ENCODE data around the gene SP1.
A peak's percentile ranks its signal among the peaks of the same experiment; 100 is the strongest.

SP1 gene

GRCh38 chr12:53343449-53343848 lies 36.5 kb upstream of the SP1 start:
- Histone ChIP-seq H3K9me3 (ENCODE audit: control insufficient read depth, insufficient read depth, low read depth, low read length) (no peaks in the 10 kb centered on the region), H3K36me3 (ENCODE audit: control insufficient read depth in 2 of 2, insufficient read depth in 1 of 2, low read length in 2 of 2) (no peaks in the 10 kb centered on the region), H3K27ac (ENCODE audit: extremely low read depth, low read depth, low read length) (no peak overlapping the region), H3K4me3 (ENCODE audit: low read depth, low read length) (no peak overlapping the region), H3K4me1 (ENCODE audit: control insufficient read depth, insufficient read depth, low read length) (no peaks in the 10 kb centered on the region)
- TF ChIP-seq ZNF664 (tag by site-specific recombination; IDR thresholded peaks at IDR 0.05) (peak; percentile 90), ZNF394 (tag by site-specific recombination; IDR thresholded peaks at IDR 0.05; ENCODE audit: borderline replicate concordance) (no peak)
- CTCF ChIA-PET, result interaction anchor here (1.8 to 7.0 kb wide), 3 partner anchors 9 to 79 kb away, joined by 11 to 156 read pairs (median 22); partner anchors contain the start of genes AAAS and AMHR2
- POLR2A ChIA-PET, result interaction anchor here (1.7 kb wide), 1 partner anchor 16 kb away, joined by 5 read pairs; no protein-coding TSS in a partner anchor

GRCh38 chr12:53343969-53344368 lies 36.0 kb upstream of the SP1 start:
- H3K36me3 ChIP-seq (ENCODE audit: control insufficient read depth in 2 of 2, insufficient read depth in 1 of 2, low read length in 2 of 2), result no peaks in the 10 kb centered on the region
- no peak overlapping the region for H3K27ac ChIP-seq (ENCODE audit: extremely low read depth, low read depth, low read length)
- POLR2A ChIA-PET, result interaction anchor here (1.1 to 2.3 kb wide), 8 partner anchors 8 to 156 kb away, joined by 3 to 20 read pairs (median 16); partner anchors contain the start of genes AAAS, MAP3K12, PFDN5 and SP1
- H3K4me1 ChIP-seq (ENCODE audit: control insufficient read depth, insufficient read depth, low read length), result no peaks in the 10 kb centered on the region
- H3K4me3 ChIP-seq (ENCODE audit: low read depth, low read length), result no peak overlapping the region
- no peaks in the 10 kb centered on the region for H3K9me3 ChIP-seq (ENCODE audit: control insufficient read depth, insufficient read depth, low read depth, low read length)
- CTCF ChIA-PET, result interaction anchor here (1.1 to 7.0 kb wide), 6 partner anchors 9 to 131 kb away, joined by 5 to 156 read pairs (median 16); partner anchors contain the start of genes AAAS, AMHR2 and SP7
- TF ChIP-seq ZNF555 (tag by site-specific recombination; conservative IDR thresholded peaks at IDR 0.05) (no peak), ZSCAN30 (tag by site-specific recombination; IDR thresholded peaks at IDR 0.05) (no peak), ZFP41 (tag by site-specific recombination; IDR thresholded peaks at IDR 0.05; ENCODE audit: borderline replicate concordance) (no peak)

GRCh38 chr12:53344487-53344823 lies 35.5 kb upstream of the SP1 start:
- Histone ChIP-seq H3K36me3 (ENCODE audit: control insufficient read depth in 2 of 2, insufficient read depth in 1 of 2, low read length in 2 of 2) (no peaks in the 10 kb centered on the region), H3K4me3 (ENCODE audit: low read depth, low read length) (peak overlapping the region; percentile 62), H3K27ac (ENCODE audit: extremely low read depth, low read depth, low read length) (no peak overlapping the region), H3K9me3 (ENCODE audit: control insufficient read depth, insufficient read depth, low read depth, low read length) (no peaks in the 10 kb centered on the region), H3K4me1 (ENCODE audit: control insufficient read depth, insufficient read depth, low read length) (no peaks in the 10 kb centered on the region)
- ChIA-PET POLR2A (interaction anchor here (0.6 to 2.3 kb wide), 14 partner anchors 9 to 265 kb away, joined by 3 to 20 read pairs (median 4); partner anchors contain the start of genes AAAS, MAP3K12, MYG1 and PFDN5), CTCF (interaction anchor here (0.7 to 7.0 kb wide), 14 partner anchors 8 to 199 kb away, joined by 3 to 156 read pairs (median 6); partner anchors contain the start of genes AAAS, AMHR2, MYG1 and SP7)
- TF ChIP-seq PATZ1 (tag by site-specific recombination; IDR thresholded peaks at IDR 0.05), result peak; percentile 15; the same call in 1 of the 2 replicates
- TF ChIP-seq ZNF341 (tag by site-specific recombination; IDR thresholded peaks at IDR 0.05; ENCODE audit: low read depth), result peak; percentile 27
- no peak for TF ChIP-seq ZNF184 (tag by site-specific recombination; IDR thresholded peaks at IDR 0.05)
- no peak for TF ChIP-seq ZNF692 (tag by site-specific recombination; IDR thresholded peaks at IDR 0.05)
- TF ChIP-seq ZNF473 (tag by site-specific recombination; IDR thresholded peaks at IDR 0.05), result no peak

- Histone ChIP-seq H3K36me3 (ENCODE audit: control insufficient read depth in 2 of 2, insufficient read depth in 1 of 2, low read length in 2 of 2) (no peaks in the 10 kb centered on the region), H3K27ac (ENCODE audit: extremely low read depth, low read depth, low read length) (peak overlapping the region; percentile 21; the same call in 1 of the 2 replicates), H3K9me3 (ENCODE audit: control insufficient read depth, insufficient read depth, low read depth, low read length) (no peaks in the 10 kb centered on the region), H3K4me1 (ENCODE audit: control insufficient read depth, insufficient read depth, low read length) (no peaks in the 10 kb centered on the region), H3K4me3 (ENCODE audit: low read depth, low read length) (peak overlapping the region; percentile 62)
- ChIA-PET POLR2A (interaction anchor here (0.6 to 2.3 kb wide), 18 partner anchors 9 to 266 kb away, joined by 3 to 20 read pairs (median 3); partner anchors contain the start of genes AAAS, MAP3K12, MYG1 and PFDN5), CTCF (interaction anchor here (0.5 to 7.0 kb wide), 21 partner anchors 9 to 291 kb away, joined by 3 to 156 read pairs (median 5); partner anchors contain the start of genes AAAS, AMHR2, MYG1 and PFDN5)
- TF ChIP-seq ZNF175 (tag by site-specific recombination; IDR thresholded peaks at IDR 0.05) (no peak), GLIS1 (tag by site-specific recombination; IDR thresholded peaks at IDR 0.05) (peak; percentile 97), KLF10 (tag by site-specific recombination; IDR thresholded peaks at IDR 0.05) (no peak), YY2 (tag by site-specific recombination; IDR thresholded peaks at IDR 0.05) (no peak), BCL11B (tag by site-specific recombination; IDR thresholded peaks at IDR 0.05; ENCODE audit: low read depth) (no peak; the same call in 1 of the 2 replicates), ZNF670 (tag by site-specific recombination; IDR thresholded peaks at IDR 0.05; ENCODE audit: low read depth) (no peak), IKZF3 (tag by site-specific recombination; IDR thresholded peaks at IDR 0.05) (peak; percentile 66), ZFP41 (tag by site-specific recombination; IDR thresholded peaks at IDR 0.05; ENCODE audit: borderline replicate concordance) (no peak), ZXDB (tag by site-specific recombination; IDR thresholded peaks at IDR 0.05) (peak; percentile 50; the same call in 1 of the 2 replicates), ZFP69B (tag by site-specific recombination; IDR thresholded peaks at IDR 0.05) (peak; percentile 21; the same call in 1 of the 2 replicates), ZBTB10 (tag by site-specific recombination; IDR thresholded peaks at IDR 0.05) (no peak; the same call in 1 of the 2 replicates)
Observed at GRCh38 chr12:53344824-53345485, 35.0 kb upstream of the SP1 start.

All from HEK293 (cell line).